Inferior parietal cortex (tissue), 1 donor: ENCODE results near the gene INVS.
"Not testable (repeated sequence)": the region's sequence is repeated elsewhere in the genome, so short reads cannot be mapped to it uniquely, and the experiment has no call there.

Source experiments
- DNase-seq: peaks from one replicate; pipeline ENCODE4 v3.0.0-alpha.2; 2016; ENCODE audit errors: extremely low spot score

Gene INVS

DNA sequence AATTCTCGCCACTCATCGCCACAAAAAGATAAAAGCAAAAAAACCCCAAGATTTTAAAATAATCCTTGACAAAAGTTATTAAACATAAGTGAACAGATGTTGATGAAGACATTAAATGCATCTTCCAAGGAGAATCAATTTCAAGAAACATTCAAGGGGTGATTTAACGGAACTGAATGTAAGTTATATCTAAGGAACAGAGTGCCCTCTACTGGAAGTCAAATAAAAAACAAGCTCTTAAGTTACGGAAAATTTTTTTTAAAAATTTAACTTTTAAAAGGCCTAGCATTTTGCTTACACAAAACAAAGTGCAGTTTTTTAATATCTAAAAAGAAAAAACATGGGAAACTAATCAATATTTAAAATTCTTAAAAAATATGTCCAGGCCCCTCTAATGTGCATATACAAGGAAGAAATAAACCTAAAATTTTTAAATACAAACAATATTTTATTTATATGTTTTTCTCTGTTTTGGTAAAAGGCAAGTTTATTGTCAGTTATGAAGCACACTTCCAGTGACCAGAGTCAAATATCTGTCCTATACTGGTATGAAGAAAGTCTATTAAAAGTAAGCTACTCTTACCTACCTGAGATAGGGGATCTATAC lies 225.7 kb downstream of the INVS start:
- no peak for DNase-seq

DNA sequence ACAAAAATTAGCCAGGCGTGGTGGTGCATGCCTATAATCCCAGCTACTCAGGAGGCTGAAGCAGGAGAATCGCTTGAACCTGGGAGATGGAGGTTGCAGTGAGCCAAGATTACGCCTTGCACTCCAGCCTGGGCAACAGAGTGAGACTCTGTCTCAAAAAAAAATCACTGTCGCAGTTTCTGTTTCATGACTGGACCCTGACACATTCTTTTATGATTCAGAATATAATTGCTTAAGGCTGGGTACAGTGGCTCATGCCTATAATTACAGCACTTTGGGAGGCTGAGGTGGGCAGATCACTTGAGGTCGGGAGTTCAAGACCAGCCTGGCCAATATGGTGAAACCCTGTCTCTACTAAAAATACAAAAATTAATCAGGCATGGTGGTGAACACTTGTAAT lies 239.7 kb downstream of the INVS start:
- not testable (repeated sequence) for DNase-seq

DNA sequence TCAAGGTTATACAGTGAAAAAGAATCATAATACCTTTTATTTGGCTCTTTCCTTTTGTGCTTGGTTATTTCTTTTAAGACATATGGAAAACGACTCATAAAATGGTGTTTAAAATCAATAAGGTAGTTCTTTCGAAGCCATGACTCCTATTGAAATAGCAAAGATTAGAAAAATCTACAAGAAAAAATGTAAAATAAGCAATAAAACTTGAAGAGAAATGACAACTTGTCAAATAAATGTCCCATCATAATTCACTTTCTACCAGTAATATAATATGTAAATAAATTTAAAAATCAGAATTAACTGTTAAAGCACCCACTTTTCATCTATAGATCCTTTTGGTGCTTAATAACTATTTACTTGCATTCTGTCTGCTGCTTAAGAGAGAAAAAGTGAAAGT lies 241.2 kb downstream of the INVS start:
- DNase-seq, result no peak

DNA sequence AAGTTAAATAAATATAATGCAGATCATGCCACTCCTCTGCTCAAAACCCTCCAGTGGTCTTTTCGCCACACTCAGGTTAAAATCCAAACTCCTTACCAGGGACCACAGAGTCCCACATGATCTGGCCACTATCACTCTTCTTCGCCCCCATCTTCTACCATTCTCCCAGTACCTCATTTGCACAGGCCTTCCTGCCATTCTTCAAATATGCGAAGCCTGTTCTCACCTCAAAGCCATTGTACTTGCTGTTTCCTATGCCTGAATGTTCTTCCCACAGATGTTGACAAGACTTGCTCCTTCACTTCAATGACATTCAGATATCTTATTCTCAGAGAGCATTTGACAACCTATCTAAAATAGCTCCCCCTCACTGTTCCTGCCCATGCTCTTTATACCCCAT lies 242.8 kb downstream of the INVS start:
- DNase-seq, result no peak

DNA sequence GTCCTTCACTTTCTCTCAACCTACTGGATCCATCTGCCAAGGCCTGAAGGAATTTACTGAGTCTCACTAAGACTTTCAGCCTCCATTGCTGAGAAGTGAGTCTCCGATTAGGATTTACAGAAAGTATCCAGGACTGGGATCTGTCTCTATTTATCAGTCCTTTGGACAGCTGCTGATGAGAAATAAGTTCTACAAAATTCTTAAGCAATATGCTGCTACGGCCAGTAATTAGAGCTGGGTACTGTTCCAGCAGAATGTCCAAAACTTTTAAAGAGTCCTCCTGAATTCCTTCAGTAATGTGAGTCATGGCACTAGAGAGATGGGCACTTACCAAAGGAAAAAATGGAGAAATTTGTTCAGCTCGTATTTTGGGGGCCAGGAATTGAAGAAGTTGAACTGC lies 247.8 kb downstream of the INVS start:
- DNase-seq, result no peak

DNA sequence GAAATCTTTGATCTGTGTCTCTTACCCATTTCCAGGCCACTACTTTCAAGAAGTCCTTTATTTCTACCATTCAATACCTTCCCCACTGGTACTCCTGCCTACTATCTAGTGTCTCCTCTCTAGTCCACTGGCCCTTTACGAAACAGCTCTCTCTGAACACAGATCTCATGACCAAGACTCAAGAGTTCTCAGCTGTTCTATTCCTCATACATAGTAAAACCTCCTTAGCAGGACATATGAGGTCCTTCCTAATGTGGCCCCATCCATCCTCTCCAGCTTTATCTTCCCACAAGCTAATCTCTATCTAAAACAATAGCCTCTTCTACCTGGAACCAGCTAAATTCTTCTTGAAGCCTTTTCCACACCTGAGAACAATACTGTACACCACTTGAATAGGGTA lies 251.1 kb downstream of the INVS start:
- DNase-seq, result no peak
